H1 (cell line): Measurements from ENCODE around the gene CCDC13. TPM values are rescaled to one million over a fixed set of nuclear protein-coding genes. Genes with fewer than 3 reads are reported as not detected.

Source experiments
- CTCF ChIA-PET: fragments of 300-600 bp; sonication (Branson Sonifier 250); formaldehyde crosslinking; loops from one replicate; lab custom pipeline; 2021; ENCODE audit not compliant: partially characterized antibody; lab: Charles Lee
- POLR2A ChIA-PET: fragments of 300-600 bp; sonication (Branson Sonifier 250); formaldehyde crosslinking; loops from one replicate; lab custom pipeline; 2021; ENCODE audit warnings: inconsistent platforms; ENCODE audit not compliant: partially characterized antibody; lab: Charles Lee
- DNase-seq, 2 experiments: peaks; one replicate each; pipeline versions ENCODE4 v3.0.0 to v3.0.0-alpha.2; 2010 to 2022; ENCODE audit warnings: low spot score in 2 of 2, low read depth in 1 of 2, mixed read lengths in 1 of 2
- FAIRE-seq: peaks from 2 replicates; lab custom pipeline; 2011; peaks lifted over from hg19 to GRCh38; lab: Jason Lieb, UNC
- H2AFZ ChIP-seq: 2 replicates; pipeline ENCODE4 v1.8.1; 2012; ENCODE audit warnings: low read length, inconsistent platforms
- H2AK5ac ChIP-seq: 2 replicates; pipeline ENCODE4 v1.6.1; 2013; ENCODE audit warnings: low read depth, low read length
- H2BK120ac ChIP-seq: replicated peaks from 2 replicates; pipeline ENCODE3; 2013; ENCODE audit warnings: low read depth, low read length, inconsistent platforms
- H2BK12ac ChIP-seq: 2 replicates; pipeline ENCODE4 v1.6.1; 2013; ENCODE audit warnings: low read depth, low read length
- H2BK15ac ChIP-seq: 2 replicates; pipeline ENCODE4 v1.6.1; 2013; ENCODE audit warnings: low read length
- H2BK20ac ChIP-seq: 2 replicates; pipeline ENCODE4 v1.6.1; 2013; ENCODE audit warnings: low read length
- H2BK5ac ChIP-seq: 2 replicates; pipeline ENCODE4 v1.6.1; 2013; ENCODE audit warnings: low read depth, low read length
- H3K14ac ChIP-seq: 2 replicates; pipeline ENCODE4 v1.6.1; 2013; ENCODE audit warnings: inconsistent platforms; ENCODE audit not compliant: insufficient read length
- H3K18ac ChIP-seq: 2 replicates; pipeline ENCODE4 v1.6.1; 2013; ENCODE audit warnings: low read length; ENCODE audit errors: extremely low read depth
- H3K23ac ChIP-seq: 2 replicates; pipeline ENCODE4 v1.6.1; 2013; ENCODE audit warnings: inconsistent platforms; ENCODE audit not compliant: insufficient read length
- H3K23me2 ChIP-seq: 2 replicates; pipeline ENCODE4 v1.6.1; 2013; ENCODE audit warnings: low read depth, low read length
- H3K27ac ChIP-seq: 2 replicates; pipeline ENCODE4 v1.6.1; 2011; ENCODE audit warnings: low read depth, low read length, inconsistent platforms
- H3K27me3 ChIP-seq, 4 experiments: replicated peaks in 1 of 4; 1 replicate in 1 of 4; 2 replicates in 3 of 4; pipeline versions ENCODE4 v1.6.1 to v1.8.1; 2011 to 2013; ENCODE audit warnings: low read length in 3 of 4, mild to moderate bottlenecking in 3 of 4, inconsistent platforms in 2 of 4, mixed read lengths in 2 of 4, moderate library complexity in 1 of 4; ENCODE audit not compliant: control insufficient read depth in 3 of 4, insufficient read depth in 3 of 4; ENCODE audit errors: extremely low read depth in 1 of 4
- H3K36me3 ChIP-seq, 4 experiments: 2 replicates each; pipeline versions ENCODE4 v1.6.1 to v1.8.1; 2011 to 2013; ENCODE audit warnings: mild to moderate bottlenecking in 4 of 4, low read length in 3 of 4, moderate library complexity in 2 of 4, control low read depth in 1 of 4, inconsistent platforms in 1 of 4; ENCODE audit not compliant: insufficient read depth in 4 of 4, control insufficient read depth in 2 of 4
- H3K4ac ChIP-seq: replicated peaks from 2 replicates; pipeline ENCODE3; 2013; ENCODE audit warnings: low read length, low read depth, mixed read lengths, inconsistent platforms; ENCODE audit not compliant: insufficient read length
- H3K4me1 ChIP-seq, 4 experiments: replicated peaks in 1 of 4; 1 replicate in 1 of 4; 2 replicates in 3 of 4; pipeline versions ENCODE4 v1.6.1 to v1.8.1; 2011 to 2013; ENCODE audit warnings: low read length in 3 of 4, inconsistent platforms in 2 of 4, mixed read lengths in 1 of 4; ENCODE audit not compliant: insufficient read depth in 4 of 4, control insufficient read depth in 3 of 4
- H3K4me2 ChIP-seq, 2 experiments: 2 replicates each; pipeline versions ENCODE4 v1.6.1 to v1.8.1; 2011 to 2013; ENCODE audit warnings: low read depth in 2 of 2, low read length in 2 of 2, control low read depth in 1 of 2, inconsistent platforms in 1 of 2, mild to moderate bottlenecking in 1 of 2; ENCODE audit not compliant: insufficient read depth in 1 of 2
- H3K4me3 ChIP-seq, 4 experiments: fragments of 200-600, 300-600 bp in 1 of 4; sonication (generic), shearing (Covaris generic), sonication (Bioruptor Twin) in 1 of 4; 2 replicates each; pipeline versions ENCODE4 v1.5.1 to v1.8.1; 2011 to 2016; ENCODE audit warnings: low read length in 4 of 4, low read depth in 3 of 4, control low read depth in 2 of 4, inconsistent platforms in 2 of 4, mild to moderate bottlenecking in 2 of 4, mixed read lengths in 1 of 4, moderate library complexity in 1 of 4; ENCODE audit not compliant: insufficient read depth in 2 of 4; ENCODE audit errors: extremely low read depth in 1 of 4
- H3K56ac ChIP-seq: replicated peaks from 2 replicates; pipeline ENCODE3; 2013; ENCODE audit warnings: low read depth, mild to moderate bottlenecking, mixed read lengths, low read length, inconsistent platforms; ENCODE audit not compliant: insufficient read length
- H3K79me1 ChIP-seq: 2 replicates; pipeline ENCODE4 v1.6.1; 2013; ENCODE audit warnings: low read depth, low read length, control low read depth
- H3K79me2 ChIP-seq, 2 experiments: 2 replicates each; pipeline versions ENCODE4 v1.6.1 to v1.8.1; 2012 to 2013; ENCODE audit warnings: low read length in 2 of 2, mild to moderate bottlenecking in 2 of 2, inconsistent platforms in 1 of 2; ENCODE audit not compliant: insufficient read depth in 2 of 2, control insufficient read depth in 1 of 2
- H3K9ac ChIP-seq, 4 experiments: replicated peaks in 1 of 4; 1 replicate in 1 of 4; 2 replicates in 3 of 4; pipeline versions ENCODE4 v1.6.1 to v1.8.1; 2011 to 2013; ENCODE audit warnings: low read depth in 3 of 4, low read length in 3 of 4, control low read depth in 2 of 4, mild to moderate bottlenecking in 2 of 4, moderate library complexity in 2 of 4, inconsistent platforms in 1 of 4; ENCODE audit errors: extremely low read depth in 1 of 4
- H3K9me3 ChIP-seq, 2 experiments: 2 replicates each; pipeline versions ENCODE4 v1.6.1 to v1.8.1; 2012 to 2013; ENCODE audit warnings: mild to moderate bottlenecking in 2 of 2, moderate library complexity in 2 of 2, control low read depth in 1 of 2, inconsistent platforms in 1 of 2, low read depth in 1 of 2, low read length in 1 of 2, mixed read lengths in 1 of 2; ENCODE audit not compliant: insufficient read depth in 2 of 2
- H4K20me1 ChIP-seq, 2 experiments: replicated peaks in 1 of 2; 2 replicates each; pipeline versions ENCODE3 to v1.8.1; 2011 to 2013; ENCODE audit warnings: inconsistent platforms in 2 of 2, low read length in 2 of 2, mild to moderate bottlenecking in 1 of 2; ENCODE audit not compliant: insufficient read depth in 2 of 2, control insufficient read depth in 1 of 2
- H4K5ac ChIP-seq: 2 replicates; pipeline ENCODE4 v1.6.1; 2013; ENCODE audit warnings: low read length, low read depth, mixed read lengths, inconsistent platforms; ENCODE audit not compliant: insufficient read length
- H4K8ac ChIP-seq: 2 replicates; pipeline ENCODE4 v1.8.0; 2013; ENCODE audit warnings: mild to moderate bottlenecking, moderate library complexity, low read length, inconsistent platforms; ENCODE audit not compliant: insufficient read depth; ENCODE audit errors: extremely low read depth
- H4K91ac ChIP-seq: replicated peaks from 2 replicates; pipeline ENCODE3; 2013; ENCODE audit warnings: low read length, mixed read lengths, inconsistent platforms; ENCODE audit not compliant: insufficient read length
- CHD2 ChIP-seq: IDR thresholded peaks from 2 replicates; pipeline ENCODE4 v1.6.1; 2012; ENCODE audit warnings: low read length, improper control_type of control experiment
- KDM1A ChIP-seq: fragments of 200-600, 300-600 bp; sonication (generic); IDR thresholded peaks from 2 replicates; pipeline ENCODE4 v1.7.1; 2016; ENCODE audit warnings: mild to moderate bottlenecking, low read length, borderline replicate concordance
- POLR2AphosphoS5 ChIP-seq: IDR thresholded peaks from 2 replicates; pipeline ENCODE4 v1.6.1; 2011; ENCODE audit warnings: low read depth, low read length
- SIN3A ChIP-seq, 2 experiments: IDR thresholded peaks in 1 of 2; conservative IDR thresholded peaks in 1 of 2; 2 replicates each; pipeline ENCODE4 v1.6.1; 2011 to 2012; ENCODE audit warnings: low read length in 2 of 2, improper control_type of control experiment in 1 of 2, low read depth in 1 of 2, mild to moderate bottlenecking in 1 of 2
- WGBS, 2 experiments: shearing (Covaris generic) in 1 of 2; methylation state at CpG; one replicate each; pipeline versions ENCODE4 v1.1.6 to v1.1.7; 2013 to 2015; ENCODE audit warnings: low lambda C conversion rate in 2 of 2, mixed read lengths in 2 of 2, inconsistent platforms in 1 of 2, low coverage in 1 of 2, missing lambda C conversion rate in 1 of 2; ENCODE audit not compliant: insufficient replicate concordance in 2 of 2, insufficient coverage in 1 of 2, insufficient read length in 1 of 2; ENCODE audit errors: extremely low coverage in 1 of 2, missing lambda C conversion rate in 1 of 2; 5-methylcytosine and 5-hydroxymethylcytosine counted together
- polyA plus RNA-seq, 7 experiments: library from polyadenylated mRNA; depleted of rRNA in 3 of 7; stranded (reverse) in 5 of 7; unstranded in 2 of 7; fragments of >200 nt in 5 of 7; fragments of 200-250 nt in 2 of 7; gene quantifications; 1 replicate in 5 of 7; 2 replicates in 1 of 7; 4 replicates in 1 of 7; pipeline versions ENCODE4 v1.2.1 to v1.2.3, GENCODE V29; 2011 to 2013; ENCODE audit warnings: missing spikeins in 2 of 7, mixed read lengths in 2 of 7
- total RNA-seq: library from RNA; stranded (reverse); fragmentation: NEBNext Ultra II Directional; extraction: Animal tissue kit (Norgen Biotek cat#: 25700); gene quantifications from 2 replicates; pipeline ENCODE4 v1.2.1, GENCODE V29; 2021

Gene CCDC13
- total and polyA plus RNA-seq, 2 of the 8 experiments (the other 6 are each of a cell fraction or from before 2014, with no cell fraction given) = 0.06 TPM; not detected in 1

DNA sequence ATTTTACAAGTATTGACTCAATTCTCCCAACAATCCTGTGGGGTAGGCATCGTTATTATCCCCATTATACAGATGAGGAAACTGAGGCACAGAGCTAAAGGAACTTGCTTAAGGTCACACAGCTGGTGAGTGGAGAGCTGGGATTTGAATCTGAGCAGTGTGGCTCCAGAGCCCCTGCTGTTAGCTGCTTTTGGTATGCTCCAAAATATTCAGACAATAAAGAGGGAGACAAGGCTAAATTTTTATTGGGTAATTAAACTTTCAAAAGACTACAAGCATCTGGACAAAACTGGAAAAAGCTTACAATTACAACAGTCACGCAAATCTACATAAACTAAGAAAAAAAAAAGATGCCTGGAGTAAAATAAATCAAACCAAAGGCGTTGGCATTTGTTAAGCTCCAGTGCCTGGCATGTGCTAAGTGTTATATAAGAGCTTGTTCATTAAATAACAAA, 27.7 kb downstream of the CCDC13 start:
- Histone ChIP-seq H2AFZ (no peak overlapping the region), H3K9ac (no peak overlapping the region), H3K4ac (no peak overlapping the region), H2BK12ac (no peak overlapping the region), H4K91ac (no peak overlapping the region), H3K4me2 (no peak overlapping the region), H4K5ac (no peak overlapping the region), H4K8ac (no peak overlapping the region), H3K18ac (no peak overlapping the region)
- POLR2A ChIA-PET = interaction anchor here (2.4 kb wide), 1 partner anchor 98 kb away, joined by 9 read pairs; no protein-coding TSS in a partner anchor
- no peak for FAIRE-seq
- TF ChIP-seq SIN3A (conservative IDR thresholded peaks at IDR 0.05 in 1 of 2, IDR thresholded peaks at IDR 0.05 in 1 of 2; ENCODE audit: low read depth in 1 of 2, low read length in 2 of 2) (no peak), CHD2 (no peak), POLR2AphosphoS5 (no peak), KDM1A (0 out of 2 replicates have a peak, but pooled peaks have one; percentile 45)
- TF ChIP-seq, all 59 proteins: peak for 1
- Histone ChIP-seq H2AK5ac (no peak overlapping the region), H3K14ac (no peak overlapping the region), H2BK20ac (no peak overlapping the region), H3K23ac (no peak overlapping the region), H2BK5ac (no peak overlapping the region), H3K79me1 (no peaks in the 10 kb centered on the region), H3K23me2 (no peaks in the 10 kb centered on the region), H3K27ac (no peak overlapping the region), H3K79me2 (no peaks in the 10 kb centered on the region), H3K36me3 (no peaks in the 10 kb centered on the region), H2BK15ac (no peak overlapping the region), H3K9me3 (no peaks in the 10 kb centered on the region), H3K56ac (no peak overlapping the region), H3K4me1 (peaks cover 0 to 11% (median 4%) of the 10 kb centered on the region in 4 experiments; a peak in 5 of 7 replicates), H2BK120ac (no peak overlapping the region), H3K4me3 (no peak overlapping the region), H4K20me1 (peaks cover 0 to 2% of the 10 kb centered on the region in 2 experiments), H3K27me3 (no peaks in the 10 kb centered on the region; a peak in 2 of 7 replicates)
- CTCF ChIA-PET = interaction anchor here (0.6 to 5.9 kb wide), 32 partner anchors 9 to 324 kb away, joined by 3 to 54 read pairs (median 5); partner anchors contain the start of gene HHATL
- 88% methylated on average over 3 of the region's 3 CpGs; no CpG with 5 or more reads in 1 of the 2 experiments for WGBS, 2 experiments
- DNase-seq = no peak
